ENCODE measurements around the gene POLR1E.
"Not testable (repeated sequence)": the region's sequence is repeated elsewhere in the genome, so short reads cannot be mapped to it uniquely, and the experiment has no call there.

GRCh38 chr9:37510053-37510452 is 24.3 kb downstream of the POLR1E start:
- TF ChIP-seq CTCF, POLR2A (IDR thresholded peaks at IDR 0.05): not testable (repeated sequence)
